HG03378 (cell line): Measurements from ENCODE around the gene KIF14.
A peak's percentile ranks its signal among the peaks of the same experiment; 100 is the strongest.
"Not testable (repeated sequence)": the region's sequence is repeated elsewhere in the genome, so short reads cannot be mapped to it uniquely, and the experiment has no call there.

Source experiments
- ATAC-seq: cut with Tn5 transposase; IDR thresholded peaks from one replicate; pipeline ENCODE4 v1.9.1; 2021; ENCODE audit warnings: mild to moderate bottlenecking, moderate library complexity; ENCODE audit not compliant: unreplicated experiment

Gene KIF14

DNA sequence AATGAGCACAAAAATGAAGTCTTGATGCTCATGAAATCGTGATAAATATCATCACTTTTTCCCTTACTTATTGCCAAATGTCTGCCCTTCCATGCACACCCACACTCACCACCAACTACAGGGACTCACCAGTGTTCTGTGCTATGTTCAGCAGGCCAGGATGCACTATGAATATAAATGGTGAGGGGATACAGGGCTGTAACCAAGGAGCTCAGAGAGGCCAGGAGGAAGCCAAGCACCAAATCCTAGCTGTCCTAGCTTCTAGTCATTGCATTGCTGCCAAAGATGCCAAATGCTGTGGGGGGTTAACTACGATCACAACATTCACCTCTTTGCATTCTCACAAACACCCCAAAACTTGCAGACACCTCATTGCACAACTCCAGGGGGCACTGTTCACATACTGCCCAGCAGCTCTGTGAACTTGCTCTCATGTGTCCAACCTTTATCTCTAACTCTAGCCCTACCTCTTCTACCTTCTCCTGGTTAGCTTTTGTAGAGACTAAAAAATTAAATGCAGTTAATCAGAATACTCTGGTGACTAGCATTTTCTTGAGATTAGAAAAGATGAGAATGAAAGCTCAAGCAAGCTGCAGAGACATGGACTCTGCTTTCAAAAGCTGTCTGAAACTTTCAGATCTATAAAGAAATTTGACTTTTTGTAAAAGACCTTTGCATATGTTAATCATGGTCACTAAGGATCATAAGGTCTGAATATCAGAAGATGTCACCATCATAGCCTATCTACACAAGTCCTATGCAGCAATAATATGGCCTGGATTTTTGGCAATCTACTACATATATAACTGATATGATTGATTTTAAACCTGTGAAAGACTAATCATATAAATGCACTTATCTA, 13.9 kb upstream of the KIF14 start:
- ATAC-seq, result no peak

DNA sequence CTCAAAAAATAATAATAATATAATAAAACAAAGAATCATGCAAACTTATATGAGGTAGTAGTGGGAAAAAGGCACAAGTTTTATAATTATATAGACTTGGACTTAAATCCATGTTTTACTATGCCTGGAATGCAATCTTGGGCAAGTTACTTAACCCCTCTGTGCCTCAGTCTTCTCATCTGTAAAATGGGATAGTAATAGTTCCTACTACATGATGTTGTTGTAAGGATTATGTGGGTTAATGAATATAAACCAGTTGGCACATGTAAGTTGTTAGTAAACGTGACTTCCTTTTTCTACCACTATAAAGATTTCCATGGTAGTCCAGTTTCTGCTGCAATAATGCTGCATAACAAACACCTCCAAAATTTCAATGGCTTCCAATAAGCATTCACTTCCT, 10.8 kb upstream of the KIF14 start:
- ATAC-seq, result no peak

DNA sequence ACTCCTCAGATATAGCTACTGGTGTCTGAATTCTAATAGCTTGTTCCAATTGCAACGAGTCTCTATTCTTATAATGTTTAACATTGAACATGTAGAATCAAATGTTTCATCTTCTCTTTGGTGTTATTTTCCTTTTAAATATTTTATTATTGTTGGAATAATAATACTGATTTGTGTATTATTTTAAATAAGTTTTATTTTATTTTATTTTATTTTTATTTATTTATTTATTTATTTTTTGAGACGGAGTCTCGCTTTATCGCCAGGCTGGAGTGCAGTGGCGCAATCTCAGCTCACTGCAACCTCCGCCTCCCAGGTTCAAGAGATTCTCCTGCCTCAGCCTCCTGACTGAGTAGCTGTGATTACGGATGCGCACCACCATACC, 10.0 kb upstream of the KIF14 start:
- ATAC-seq, result not testable (repeated sequence)

DNA sequence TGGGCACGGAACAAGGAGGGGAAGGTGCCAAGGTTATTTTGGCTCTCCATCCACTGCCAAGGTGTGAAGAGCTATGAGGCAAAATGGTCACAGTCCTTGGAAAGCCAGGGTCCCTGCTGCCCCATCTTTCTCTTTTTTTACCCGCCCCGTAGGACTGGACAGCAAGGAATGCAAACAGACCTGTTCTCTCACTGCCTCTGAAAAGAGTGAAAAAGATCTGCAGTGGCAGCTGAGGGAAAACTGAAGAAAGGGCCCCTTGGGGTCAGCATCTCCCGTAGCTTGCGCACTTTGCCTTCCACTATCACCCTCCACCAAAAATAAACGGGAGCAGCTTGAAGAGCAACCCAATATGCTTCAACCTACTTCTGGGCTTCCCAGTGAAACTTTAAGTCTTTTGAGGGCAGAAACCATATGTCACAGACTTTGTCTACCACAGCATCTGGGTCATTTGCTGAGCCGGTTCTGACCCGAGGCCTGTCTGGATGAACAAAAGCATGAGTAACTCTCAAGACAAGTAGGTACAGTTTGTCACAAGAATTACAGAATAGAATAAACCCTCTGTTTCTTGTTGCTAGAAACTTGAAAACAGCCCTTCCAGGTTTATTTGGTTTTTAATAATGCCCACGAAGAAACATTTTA, 9.4 kb upstream of the KIF14 start:
- no peak for ATAC-seq

DNA sequence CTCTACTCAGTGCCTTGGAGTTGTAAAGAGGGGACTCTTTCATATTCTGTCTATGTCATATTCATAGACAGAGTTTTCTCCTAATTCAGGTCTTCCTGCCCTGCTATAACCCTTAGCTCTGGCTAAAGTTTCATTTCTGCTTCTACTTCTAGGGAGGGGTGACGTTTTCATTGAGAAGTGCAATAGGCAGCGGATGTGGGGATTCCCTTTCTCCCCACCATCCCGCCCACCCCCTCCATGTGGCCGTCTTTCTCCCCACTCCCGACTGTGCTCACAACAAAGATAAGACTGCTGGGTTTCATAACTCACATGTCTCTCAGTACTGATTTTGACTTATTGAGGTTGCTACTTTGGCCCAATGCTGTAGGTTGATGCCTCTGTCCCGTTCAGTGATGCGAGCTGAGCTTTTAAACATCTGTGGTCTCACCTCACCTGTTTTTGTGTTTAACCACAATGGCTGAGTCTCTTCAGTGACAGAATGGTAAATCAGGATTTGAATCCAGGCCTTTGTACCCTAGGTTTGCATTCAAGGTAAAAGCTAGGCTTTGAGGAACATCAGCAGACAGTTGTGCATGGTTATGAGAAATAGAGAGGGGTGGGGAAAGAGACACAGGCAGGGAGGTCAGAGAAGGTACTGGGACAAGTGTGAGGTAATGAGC, 7.8 kb upstream of the KIF14 start:
- ATAC-seq, result peak; percentile 82

DNA sequence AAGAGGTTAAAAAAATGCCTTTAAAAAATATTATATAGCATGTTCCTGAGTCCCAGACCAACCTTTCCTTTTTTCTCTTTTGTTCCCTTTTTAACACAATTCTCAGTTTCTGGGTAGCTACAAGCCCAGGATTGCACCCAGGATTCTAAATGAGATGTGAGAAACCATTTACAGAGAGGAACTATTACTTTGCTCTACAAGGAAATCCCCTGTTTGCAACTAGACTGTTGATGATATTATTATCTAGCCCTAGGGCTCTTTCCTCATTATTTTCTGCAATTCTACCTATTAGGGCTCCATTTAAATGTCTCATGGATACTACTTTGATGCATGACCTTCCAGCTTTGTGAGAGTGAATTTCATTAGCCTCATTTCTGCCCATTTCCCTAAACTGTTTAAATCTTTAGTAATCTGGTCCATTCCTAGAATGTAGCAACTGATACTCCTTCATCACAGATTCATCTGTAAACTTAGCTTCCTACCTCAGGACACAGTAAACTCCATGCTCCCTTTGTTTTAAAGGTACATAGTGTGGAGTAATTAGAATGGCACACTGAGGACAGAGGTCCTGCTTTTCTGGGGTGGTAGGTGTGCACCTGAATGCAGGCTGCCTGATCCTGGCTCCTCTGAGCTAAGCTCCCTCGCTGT, 7.1 kb upstream of the KIF14 start:
- ATAC-seq, result no peak

DNA sequence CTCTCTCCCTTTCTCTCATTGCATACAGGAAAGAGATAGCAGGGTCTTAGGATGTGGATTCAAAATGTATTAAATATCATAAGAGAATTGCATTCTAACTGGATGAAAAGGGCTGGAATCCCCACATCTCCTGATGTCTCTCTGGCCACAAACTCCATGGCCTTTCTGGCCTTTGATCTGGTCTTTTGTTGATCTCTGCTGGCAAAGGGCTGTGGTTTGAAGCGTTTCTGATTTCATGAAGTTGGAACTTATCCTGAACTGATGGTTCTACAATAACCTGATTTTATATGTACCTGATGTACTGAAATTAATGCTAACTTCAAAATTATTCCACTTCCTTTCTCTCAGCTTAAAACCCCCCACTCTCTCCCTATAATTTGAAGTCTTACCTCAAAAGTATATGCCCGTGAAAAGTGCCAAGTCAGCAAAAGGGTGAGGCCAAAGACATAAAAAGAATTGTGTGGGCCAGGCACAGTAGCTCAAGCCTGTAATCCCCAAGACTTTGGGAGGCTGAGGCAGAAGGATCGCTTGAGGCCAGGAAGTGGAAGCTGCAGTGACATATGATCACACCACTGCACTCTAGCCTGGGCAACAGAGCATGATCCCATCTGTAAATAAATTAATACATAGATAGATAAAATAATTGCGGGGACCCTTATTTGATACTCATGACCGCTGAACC, 6.4 kb upstream of the KIF14 start:
- ATAC-seq, result no peak

DNA sequence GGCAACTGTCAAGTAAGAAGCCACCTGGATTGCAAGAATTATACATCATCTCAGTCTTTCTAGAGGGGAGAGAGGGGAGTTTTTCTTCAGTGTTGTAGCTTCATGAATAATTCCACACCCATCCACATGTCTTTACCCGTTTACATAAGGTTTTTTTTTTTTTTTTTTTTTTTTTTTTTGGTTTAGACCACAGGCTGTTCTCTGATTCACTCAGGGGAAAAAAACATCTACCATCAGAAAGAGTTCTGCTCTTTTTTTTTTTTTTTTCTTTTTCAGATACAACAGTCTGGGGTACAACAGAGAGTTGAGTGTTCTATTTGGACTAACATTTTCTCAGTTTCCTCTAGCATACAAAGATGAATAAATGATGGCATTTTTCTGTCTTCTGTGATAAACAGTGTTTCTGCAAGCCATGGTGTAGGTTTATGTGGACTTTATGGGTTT, 4.9 kb upstream of the KIF14 start:
- peak; percentile 32 for ATAC-seq

DNA sequence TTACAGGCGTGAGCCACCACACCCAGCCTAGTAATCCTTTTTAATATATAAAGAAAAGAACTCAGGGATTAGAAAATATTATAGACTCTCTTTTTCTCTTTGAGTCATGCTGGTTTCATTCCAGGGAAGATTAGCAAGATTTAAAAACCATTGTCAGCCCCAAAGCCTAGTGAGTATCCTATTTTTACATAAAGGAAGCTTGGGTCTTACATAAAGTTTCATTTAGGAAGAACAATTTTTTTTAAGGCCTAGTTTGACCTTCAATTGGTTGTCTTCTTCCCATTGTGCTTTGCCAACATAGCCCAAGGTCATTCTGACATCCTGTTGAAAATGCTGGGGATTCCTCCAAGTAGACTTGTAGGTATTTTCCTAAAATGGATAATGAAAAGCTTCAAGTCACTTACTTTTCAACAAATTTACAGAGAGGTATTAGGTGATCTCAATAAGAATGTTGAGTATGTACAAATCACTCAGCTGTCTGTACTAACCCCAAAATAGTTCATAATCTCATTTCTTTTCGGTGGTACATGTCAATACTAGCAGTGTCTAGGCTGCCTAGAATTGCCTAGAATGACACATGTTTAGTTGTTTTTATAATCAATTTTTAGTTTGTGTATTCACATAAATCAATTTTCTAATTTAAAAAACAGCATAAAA, 4.3 kb upstream of the KIF14 start:
- no peak for ATAC-seq

DNA sequence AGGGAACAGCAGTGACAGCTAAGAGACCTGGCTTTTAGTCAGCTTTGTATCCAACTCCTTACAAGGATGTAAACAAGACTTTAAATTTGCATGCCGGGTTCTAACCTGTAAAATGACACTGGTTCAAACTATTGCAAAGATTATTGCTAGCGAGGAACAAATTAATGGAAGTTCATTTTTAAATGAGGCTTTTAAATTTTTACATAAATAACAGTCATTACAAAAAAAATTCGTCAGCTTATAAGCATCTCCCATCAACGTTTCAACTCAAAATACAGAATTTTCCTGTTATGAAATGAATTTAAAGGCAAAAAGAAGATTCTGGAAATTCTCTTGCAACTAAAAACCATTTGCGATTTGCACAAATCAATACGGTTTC, 668 bp downstream of the KIF14 start:
- ATAC-seq, result no peak

DNA sequence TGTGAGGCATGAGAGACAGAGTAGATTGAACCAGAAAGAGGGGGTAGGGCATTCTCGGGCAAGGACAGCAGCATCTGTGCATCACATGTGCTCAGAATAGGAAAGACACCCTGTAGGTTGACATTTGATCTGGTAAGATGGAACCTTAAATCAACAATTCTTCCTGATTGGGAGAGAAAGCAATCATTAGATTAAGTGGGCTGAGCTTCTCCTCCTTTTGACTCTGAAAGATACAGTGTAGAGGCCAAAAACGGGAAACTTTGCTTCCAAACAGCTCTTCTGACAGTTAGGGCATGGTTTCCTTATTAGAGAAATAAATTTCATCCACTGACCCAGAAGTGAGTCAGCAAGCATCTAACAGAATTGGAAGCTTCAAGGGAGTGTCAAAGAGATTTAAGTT, 9.7 kb downstream of the KIF14 start:
- no peak for ATAC-seq

DNA sequence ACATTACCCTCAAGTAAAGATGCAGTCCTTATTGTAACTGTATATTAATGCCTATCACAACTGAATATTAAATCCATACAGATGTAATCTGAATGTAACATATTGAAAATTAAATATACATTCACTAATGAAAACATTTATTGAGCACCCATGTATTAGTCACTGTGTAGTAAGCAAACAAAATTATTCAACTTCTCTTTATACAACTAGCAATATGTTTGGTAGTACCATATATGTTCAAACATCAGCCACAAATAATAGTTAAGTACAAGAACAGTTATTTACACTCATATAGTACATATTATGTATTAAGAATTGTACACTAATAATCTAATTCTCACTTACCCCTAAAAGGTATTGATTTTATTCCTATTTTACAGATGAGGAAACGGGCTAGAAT, 17.9 kb downstream of the KIF14 start:
- no peak for ATAC-seq

DNA sequence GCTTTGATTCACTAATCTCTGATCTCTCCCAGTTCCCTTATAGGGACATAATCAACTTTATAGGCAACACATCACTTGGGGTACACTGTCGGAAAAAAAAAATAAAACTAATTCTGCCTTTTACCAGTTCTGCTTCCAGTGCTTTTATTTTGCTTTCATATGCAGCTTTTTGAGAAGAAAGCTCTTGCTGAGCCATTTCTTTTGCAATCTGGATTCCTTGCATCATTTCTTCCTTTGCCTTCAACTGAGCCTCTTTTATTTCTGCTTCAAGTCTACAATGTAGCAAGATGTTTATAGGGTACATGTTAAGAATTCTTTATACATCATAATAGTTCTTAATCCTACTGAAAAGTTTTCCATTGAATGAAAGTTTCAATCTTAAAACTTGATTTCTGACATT, 30.6 kb downstream of the KIF14 start:
- no peak for ATAC-seq

DNA sequence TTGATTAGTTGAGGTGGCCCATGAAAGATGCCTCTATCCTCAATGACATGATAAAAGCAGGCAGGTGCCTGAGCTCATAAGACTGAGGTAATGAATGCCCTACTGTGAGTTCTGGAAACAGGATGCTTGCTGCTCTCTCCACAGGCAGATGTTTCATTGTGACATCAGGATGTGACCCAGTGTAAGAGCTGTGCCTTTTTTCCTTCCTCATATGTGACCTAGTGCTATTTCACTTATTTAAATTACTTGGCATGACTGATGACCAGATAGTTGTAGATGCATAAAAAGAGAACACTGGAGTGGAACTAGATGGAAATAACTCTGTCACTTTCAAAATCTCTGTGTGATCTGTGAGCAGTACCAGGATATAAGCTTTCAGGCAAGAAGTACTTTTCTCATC, 31.9 kb downstream of the KIF14 start:
- ATAC-seq, result peak; percentile 65

DNA sequence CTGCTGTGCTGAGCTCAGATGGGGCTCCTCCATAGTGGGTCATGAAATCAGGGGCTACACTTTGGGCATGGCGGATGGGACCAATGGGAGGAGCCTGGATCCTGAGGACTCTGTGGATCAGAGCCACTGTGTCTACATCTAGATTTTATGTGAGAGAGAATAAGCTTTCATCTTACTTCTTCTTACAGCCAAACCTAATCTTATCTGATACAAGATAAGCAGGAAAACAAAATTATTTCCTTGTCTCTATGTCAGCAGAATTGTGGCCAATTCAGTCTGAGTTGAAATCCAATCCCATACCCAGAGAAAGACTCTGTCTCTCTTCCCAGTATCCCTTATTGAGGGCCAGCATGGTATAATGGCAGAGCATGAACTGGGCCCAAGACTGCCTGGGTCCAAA, 56.2 kb downstream of the KIF14 start:
- no peak for ATAC-seq

DNA sequence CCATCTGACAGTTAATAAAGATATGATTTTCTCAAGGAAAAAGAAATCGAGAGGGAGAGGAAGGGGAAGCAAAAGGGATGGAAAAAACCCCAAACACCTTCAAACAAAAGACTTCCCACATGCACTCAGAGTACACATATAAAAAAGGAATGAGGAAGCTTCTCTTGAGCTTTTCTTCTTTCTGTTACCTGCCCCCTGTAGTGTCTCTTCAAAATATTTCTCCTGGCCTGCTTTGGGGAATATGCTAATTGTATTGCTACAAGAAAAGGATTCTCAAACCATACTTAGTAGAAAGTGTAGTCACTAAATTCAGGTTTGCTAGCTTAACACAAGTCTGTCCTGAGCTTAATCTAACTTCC, 58.7 kb downstream of the KIF14 start:
- ATAC-seq, result no peak

DNA sequence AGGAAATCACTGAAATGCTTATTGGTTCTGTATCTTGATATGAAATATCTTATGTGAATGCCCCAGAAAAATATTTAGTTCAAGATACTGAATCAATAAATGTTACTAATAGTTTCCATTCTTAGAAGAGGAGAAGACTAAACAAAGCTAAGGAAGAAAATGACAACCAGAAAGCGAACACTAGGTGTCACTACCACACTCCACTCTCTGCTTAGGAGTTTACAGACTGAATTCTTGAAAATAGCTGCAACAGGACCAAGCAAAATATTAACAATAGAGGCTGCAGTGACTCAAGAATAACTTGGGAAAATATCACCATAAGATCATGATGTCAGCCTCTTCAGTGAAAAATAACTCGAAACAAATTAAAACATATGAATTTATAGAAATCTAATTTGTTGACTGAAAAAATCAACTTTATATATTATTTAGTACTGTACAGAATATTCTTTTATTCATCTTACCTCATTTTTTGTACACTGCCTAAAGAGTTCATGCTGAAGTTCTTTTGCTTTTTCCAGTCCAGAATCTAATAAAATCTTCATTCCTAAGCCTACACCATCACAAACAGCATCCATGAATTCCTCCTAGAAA, 61.6 kb downstream of the KIF14 start:
- peak; percentile 63 for ATAC-seq

DNA sequence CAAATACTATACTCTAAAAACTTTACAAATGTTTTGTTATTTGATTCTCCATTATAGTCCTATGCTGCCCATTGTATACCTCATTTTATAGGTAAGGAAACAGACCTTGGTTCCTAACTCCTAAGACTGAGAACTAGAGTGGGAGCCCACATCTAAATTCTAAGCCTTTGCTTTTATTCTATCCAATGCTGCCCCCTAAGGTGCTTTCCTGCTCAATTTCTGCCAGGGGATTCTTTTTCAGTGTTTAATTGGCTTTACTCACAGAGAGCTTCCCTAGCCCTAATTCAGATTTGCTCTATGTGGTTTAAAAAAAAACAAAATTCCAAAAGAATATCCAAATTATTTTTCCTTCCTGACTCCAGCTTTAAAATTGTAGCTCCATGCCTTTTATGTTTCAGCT, 64.5 kb downstream of the KIF14 start:
- ATAC-seq, result no peak

DNA sequence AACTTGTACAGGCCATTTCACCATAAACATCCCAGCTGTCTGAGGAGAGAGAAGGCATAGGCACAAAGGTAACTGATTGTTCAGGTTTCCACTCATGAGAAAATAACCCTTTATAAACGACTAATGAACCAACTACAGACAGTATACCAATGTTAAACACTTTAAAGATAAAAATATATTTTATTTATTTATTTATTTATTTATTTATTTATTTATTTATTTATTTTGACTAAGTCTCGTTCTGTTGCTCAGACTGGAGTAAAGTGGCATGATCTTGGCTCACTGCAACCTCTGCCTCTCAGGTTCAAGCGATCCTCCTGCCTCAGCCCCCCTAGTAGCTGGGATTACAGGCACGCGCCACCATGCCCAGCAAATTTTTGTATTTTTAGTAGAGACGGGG, 67.8 kb downstream of the KIF14 start:
- ATAC-seq, result not testable (repeated sequence)

DNA sequence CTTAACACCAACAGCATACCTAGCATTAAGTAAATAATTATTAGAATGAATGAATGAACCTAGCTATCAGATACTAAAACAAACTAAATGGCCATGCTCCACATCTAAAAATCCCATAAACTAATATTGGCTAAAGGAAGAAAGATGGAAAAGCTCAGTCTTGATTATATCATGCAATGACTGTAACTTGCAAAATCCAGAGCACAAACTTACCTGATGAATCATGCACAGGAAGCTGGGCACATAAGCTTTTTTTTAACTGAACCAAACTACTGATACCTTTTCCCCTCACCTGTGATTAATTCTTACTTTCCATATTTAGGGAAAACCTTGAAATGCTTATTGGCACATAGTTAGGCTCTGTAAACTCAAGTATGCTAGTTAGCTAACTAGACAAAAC, 70.2 kb downstream of the KIF14 start:
- ATAC-seq, result no peak
